H1 (cell line): ENCODE measurements around the gene CD244. TPM values are rescaled to one million over a fixed set of nuclear protein-coding genes. Genes with fewer than 3 reads are reported as not detected.

Source experiments
- ASH2L ChIP-seq: fragments of 200-600, 300-600 bp; sonication (generic); IDR thresholded peaks from one replicate; pipeline ENCODE4 v1.7.1; 2017; ENCODE audit warnings: low read length
- BACH1 ChIP-seq: IDR thresholded peaks from 2 replicates; pipeline ENCODE4 v1.6.1; 2012; ENCODE audit warnings: low read length, improper control_type of control experiment
- BCL11A ChIP-seq, 2 experiments: IDR thresholded peaks; one replicate each; pipeline ENCODE4 v1.6.1; 2011; ENCODE audit warnings: low read depth in 2 of 2, low read length in 2 of 2, mild to moderate bottlenecking in 2 of 2
- CHD7 ChIP-seq: fragments of 300-600 bp; sonication (generic); IDR thresholded peaks from 2 replicates; pipeline ENCODE4 v1.7.1; 2012; ENCODE audit warnings: low read length, moderate library complexity, mild to moderate bottlenecking, inconsistent platforms; ENCODE audit not compliant: insufficient replicate concordance
- CTBP2 ChIP-seq: IDR thresholded peaks from 2 replicates; pipeline ENCODE4 v1.7.0; 2011; ENCODE audit warnings: borderline replicate concordance, mild to moderate bottlenecking, moderate library complexity, mixed read lengths, low read length; ENCODE audit not compliant: insufficient read depth, insufficient read length
- JUN ChIP-seq: IDR thresholded peaks from 2 replicates; pipeline ENCODE4 v1.6.1; 2011; ENCODE audit warnings: low read depth, mild to moderate bottlenecking, improper control_type of control experiment, low read length
- KDM1A ChIP-seq: fragments of 200-600, 300-600 bp; sonication (generic); IDR thresholded peaks from 2 replicates; pipeline ENCODE4 v1.7.1; 2016; ENCODE audit warnings: mild to moderate bottlenecking, low read length, borderline replicate concordance
- RAD21 ChIP-seq, 2 experiments: IDR thresholded peaks in 1 of 2; conservative IDR thresholded peaks in 1 of 2; 2 replicates each; pipeline ENCODE4 v1.6.1; 2011; ENCODE audit warnings: low read depth in 2 of 2, low read length in 2 of 2, improper control_type of control experiment in 1 of 2, inconsistent platforms in 1 of 2, mild to moderate bottlenecking in 1 of 2, moderate library complexity in 1 of 2
- SIN3A ChIP-seq, 2 experiments: IDR thresholded peaks in 1 of 2; conservative IDR thresholded peaks in 1 of 2; 2 replicates each; pipeline ENCODE4 v1.6.1; 2011 to 2012; ENCODE audit warnings: low read length in 2 of 2, improper control_type of control experiment in 1 of 2, low read depth in 1 of 2, mild to moderate bottlenecking in 1 of 2
- SRF ChIP-seq: IDR thresholded peaks from 2 replicates; pipeline ENCODE4 v1.6.1; 2011; ENCODE audit warnings: mild to moderate bottlenecking, low read depth, low read length, moderate library complexity
- SUZ12 ChIP-seq: fragments of 200-600 bp; sonication (generic); IDR thresholded peaks from 2 replicates; pipeline ENCODE4 v1.6.1; 2012; ENCODE audit warnings: mild to moderate bottlenecking, inconsistent platforms, low read length, moderate library complexity, mixed read lengths
- TBP ChIP-seq: IDR thresholded peaks from 2 replicates; pipeline ENCODE4 v1.6.1; 2011; ENCODE audit warnings: low read depth, low read length, improper control_type of control experiment
- polyA plus RNA-seq, 7 experiments: library from polyadenylated mRNA; depleted of rRNA in 3 of 7; stranded (reverse) in 5 of 7; unstranded in 2 of 7; fragments of >200 nt in 5 of 7; fragments of 200-250 nt in 2 of 7; gene quantifications; 1 replicate in 5 of 7; 2 replicates in 1 of 7; 4 replicates in 1 of 7; pipeline versions ENCODE4 v1.2.1 to v1.2.3, GENCODE V29; 2011 to 2013; ENCODE audit warnings: missing spikeins in 2 of 7, mixed read lengths in 2 of 7
- total RNA-seq: library from RNA; stranded (reverse); fragmentation: NEBNext Ultra II Directional; extraction: Animal tissue kit (Norgen Biotek cat#: 25700); gene quantifications from 2 replicates; pipeline ENCODE4 v1.2.1, GENCODE V29; 2021

The CD244 gene
- total and polyA plus RNA-seq, 2 of the 8 experiments (the other 6 are each of a cell fraction or from before 2014, with no cell fraction given): not detected

- TF ChIP-seq CHD7 (no peak), SIN3A (conservative IDR thresholded peaks at IDR 0.05 in 1 of 2, IDR thresholded peaks at IDR 0.05 in 1 of 2; ENCODE audit: low read depth in 1 of 2, low read length in 2 of 2) (no peak), RAD21 (IDR thresholded peaks at IDR 0.05 in 1 of 2, conservative IDR thresholded peaks at IDR 0.05 in 1 of 2; ENCODE audit: low read depth in 2 of 2, low read length in 2 of 2) (no peak), JUN (no peak), KDM1A (no peak), BCL11A (IDR thresholded peaks at IDR 0.05; ENCODE audit: low read depth in 2 of 2, low read length in 2 of 2) (no peak), TBP (no peak), CTBP2 (no peak), SUZ12 (no peak), SRF (no peak), BACH1 (no peak), ASH2L (no peak)
Observed at GRCh38 chr1:160835751-160836150, 26.9 kb downstream of the CD244 start (continued).
